ENCODE results near the gene MILR1.
A peak's percentile ranks its signal among the peaks of the same experiment; 100 is the strongest.
"Not testable (repeated sequence)": the region's sequence is repeated elsewhere in the genome, so short reads cannot be mapped to it uniquely, and the experiment has no call there.

Gene MILR1

GRCh38 chr17:64488301-64488700, 39.4 kb downstream of the MILR1 start:
- Histone ChIP-seq H4K20me1 (peaks cover 0 to 9% (median 0%) of the 10 kb centered on the region in 11 experiments; a peak in 2 of 22 replicates), H3K27ac (no peak overlapping the region), H3K9me3 (replicated peaks in 1 of 11) (peaks cover 0 to 3% (median 0%) of the 10 kb centered on the region in 11 experiments; a peak in 1 of 22 replicates), H3K4me3 (no peak overlapping the region), H3K9ac (no peak overlapping the region), H3K4me2 (no peak overlapping the region), H3K27me3 (no peaks in the 10 kb centered on the region), H3K36me3 (peaks cover 93 to 100% (median 97%) of the 10 kb centered on the region in 11 experiments), H3K4me1 (peaks cover 0 to 23% (median 9%) of the 10 kb centered on the region in 10 experiments; a peak in 12 of 20 replicates)
- no peak for TF ChIP-seq Cebpa-rat (IDR thresholded peaks at IDR 0.05)

DNA sequence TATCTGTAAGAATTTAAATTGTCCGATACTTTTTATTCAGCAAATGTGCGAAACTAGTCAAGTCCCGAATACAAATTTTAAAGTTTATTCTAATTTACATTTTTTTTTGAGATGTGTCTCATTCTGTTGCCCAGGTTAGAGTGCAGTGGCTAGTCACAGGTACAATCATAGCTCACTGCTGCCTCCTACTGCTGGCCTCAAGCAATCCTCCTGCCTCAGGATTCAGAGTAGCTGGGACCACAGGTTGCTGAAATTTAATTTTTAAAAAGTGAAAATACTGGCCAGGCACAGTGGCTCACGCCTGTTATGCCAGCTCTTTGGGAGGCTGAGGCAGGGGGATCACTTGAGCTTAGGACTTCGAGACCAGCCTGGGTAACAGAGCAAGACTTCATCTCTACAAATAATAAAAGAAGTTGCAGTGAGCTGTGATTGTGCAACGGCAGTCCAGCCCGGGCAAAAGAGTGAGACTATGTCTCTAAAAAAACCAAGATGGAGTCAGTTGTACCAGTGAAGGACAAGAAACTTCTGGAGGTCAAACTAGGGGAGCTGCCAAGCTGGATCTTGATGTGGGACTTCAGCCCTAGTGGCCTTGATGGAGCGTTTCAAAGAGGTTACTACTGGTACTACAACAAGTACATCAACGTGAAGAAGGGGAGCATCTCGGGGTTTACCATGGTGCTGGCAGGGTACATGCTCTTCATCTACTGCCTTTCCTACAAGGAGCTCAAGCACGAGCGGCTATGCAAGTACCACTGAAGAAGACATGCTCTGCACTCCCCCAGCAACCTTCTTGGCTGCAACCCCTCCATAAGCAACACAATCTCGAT, 42.3 kb downstream of the MILR1 start:
- Histone ChIP-seq H3K4me3 (no peak overlapping the region), H3K4me1 (peaks cover 24 to 51% (median 33%) of the 10 kb centered on the region in 10 experiments), H3K27ac (peak overlapping the region in 2 of 11 experiments; percentile 0 to 16; a peak in 2 of 22 replicates), H3K36me3 (peaks cover 66 to 85% (median 75%) of the 10 kb centered on the region in 11 experiments), H3K9ac (no peak overlapping the region), H3K4me2 (peak overlapping the region in 2 of 11 experiments; percentile 32 to 33; a peak in 1 of 22 replicates), H3K9me3 (replicated peaks in 1 of 11) (peaks cover 0 to 3% (median 0%) of the 10 kb centered on the region in 11 experiments; a peak in 1 of 22 replicates), H4K20me1 (peaks cover 0 to 14% (median 0%) of the 10 kb centered on the region in 11 experiments; a peak in 5 of 22 replicates), H3K27me3 (no peaks in the 10 kb centered on the region)
- peak in 2 of 11 experiments; percentile 35 to 64; a peak in 3 of 22 replicates for TF ChIP-seq Cebpa-rat (IDR thresholded peaks at IDR 0.05)

DNA sequence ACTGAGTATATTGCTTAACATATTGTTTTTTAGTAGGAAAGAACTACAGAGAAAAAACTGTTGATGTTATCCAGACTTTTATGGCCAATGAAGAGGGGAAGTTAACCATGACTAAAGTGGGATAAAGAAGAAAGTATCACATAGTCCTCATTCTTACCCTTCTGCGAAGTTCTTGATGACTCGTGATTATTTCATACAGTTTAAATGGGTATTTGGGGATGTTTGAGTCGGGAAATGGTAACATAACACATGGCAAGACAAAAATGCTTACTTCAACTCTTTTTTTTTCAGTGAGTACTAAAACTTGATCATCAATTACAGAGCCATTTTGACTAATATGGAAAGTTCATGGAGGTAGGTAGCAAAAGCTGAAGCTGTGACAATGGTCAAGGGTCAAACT, 43.1 kb downstream of the MILR1 start:
- Histone ChIP-seq H3K4me2 (peak overlapping the region in 4 of 11 experiments; percentile 11 to 54 (median 32); a peak in 6 of 22 replicates), H3K4me1 (peaks cover 24 to 51% (median 33%) of the 10 kb centered on the region in 10 experiments), H3K27ac (peak overlapping the region in 1 of 11 experiments; percentile 6; a peak in 1 of 22 replicates), H3K9me3 (replicated peaks in 1 of 11) (peaks cover 0 to 3% (median 0%) of the 10 kb centered on the region in 11 experiments; a peak in 1 of 22 replicates), H3K36me3 (peaks cover 61 to 78% (median 70%) of the 10 kb centered on the region in 11 experiments), H3K27me3 (no peaks in the 10 kb centered on the region), H3K4me3 (no peak overlapping the region), H4K20me1 (peaks cover 0 to 17% (median 0%) of the 10 kb centered on the region in 11 experiments; a peak in 5 of 22 replicates), H3K9ac (no peak overlapping the region)
- TF ChIP-seq Cebpa-rat (IDR thresholded peaks at IDR 0.05) = no peak

DNA sequence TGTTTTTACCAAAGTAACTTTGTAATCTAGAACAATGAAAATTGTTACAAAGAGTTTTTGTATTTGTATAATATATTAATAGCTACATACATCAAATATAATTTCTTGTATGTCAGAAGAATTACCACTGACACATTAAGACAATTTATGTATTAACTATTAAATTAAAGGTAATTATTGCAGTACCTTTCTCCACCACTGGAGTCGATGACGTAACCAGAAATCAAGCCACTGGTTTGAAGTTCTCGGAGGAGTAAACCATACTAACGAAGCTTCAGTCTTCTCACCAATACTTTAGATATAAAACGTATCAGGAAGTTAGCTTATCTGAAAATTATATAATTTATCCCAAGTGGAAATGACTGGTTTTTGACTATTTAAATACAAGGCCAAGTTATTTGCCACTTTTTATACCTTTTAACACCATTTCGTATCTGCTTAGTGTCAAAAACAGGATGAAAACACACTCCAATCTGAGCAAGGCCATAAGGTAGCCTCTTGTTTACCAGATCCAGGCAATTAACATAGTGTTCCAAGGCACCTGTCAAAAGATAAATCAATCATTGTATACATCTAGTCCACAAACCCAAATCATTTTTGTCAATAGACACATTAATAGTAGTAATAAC, 43.7 kb downstream of the MILR1 start:
- Histone ChIP-seq H3K27ac (0 out of 22 replicates have a peak overlapping the region, but pooled peaks of 1 of the 11 experiments have one; percentile 6), H3K27me3 (no peaks in the 10 kb centered on the region), H3K36me3 (peaks cover 55 to 72% (median 64%) of the 10 kb centered on the region in 11 experiments), H4K20me1 (peaks cover 3 to 22% (median 6%) of the 10 kb centered on the region in 11 experiments; a peak in 19 of 22 replicates), H3K4me1 (peaks cover 28 to 55% (median 37%) of the 10 kb centered on the region in 10 experiments), H3K9me3 (replicated peaks in 1 of 11) (peaks cover 0 to 3% (median 0%) of the 10 kb centered on the region in 11 experiments; a peak in 1 of 22 replicates), H3K4me3 (no peak overlapping the region), H3K4me2 (peak overlapping the region in 5 of 11 experiments; percentile 18 to 54 (median 32); a peak in 7 of 22 replicates), H3K9ac (no peak overlapping the region)
- TF ChIP-seq Cebpa-rat (IDR thresholded peaks at IDR 0.05) = peak in 2 of 11 experiments; percentile 16 to 46; a peak in 2 of 22 replicates

DNA sequence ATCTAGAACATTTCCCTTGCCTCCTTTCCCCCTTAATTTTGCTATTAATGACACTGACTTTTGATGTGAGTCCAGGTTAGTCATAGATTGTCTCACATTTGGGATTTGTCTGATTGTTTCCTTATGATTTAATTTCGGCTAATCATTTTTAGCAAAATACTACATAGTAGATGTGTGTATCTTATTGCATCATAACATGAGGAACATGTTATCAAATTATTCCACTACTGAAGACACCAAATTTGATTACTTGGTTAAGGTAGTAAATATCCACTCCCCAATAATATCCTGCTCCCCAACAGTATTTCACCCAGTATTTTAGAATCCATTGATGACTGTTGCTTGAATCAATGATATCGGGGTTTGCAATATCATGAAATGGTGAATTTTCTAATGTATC, 45.2 kb downstream of the MILR1 start:
- Histone ChIP-seq H3K9ac (peak overlapping the region in 3 of 11 experiments; percentile 17 to 87 (median 21); a peak in 4 of 22 replicates), H3K4me1 (peaks cover 43 to 70% (median 52%) of the 10 kb centered on the region in 10 experiments), H3K27me3 (no peaks in the 10 kb centered on the region), H3K4me3 (peak overlapping the region in 8 of 10 experiments; percentile 70 to 80 (median 77); a peak in 8 of 20 replicates), H3K9me3 (replicated peaks in 1 of 11) (peaks cover 0 to 3% (median 0%) of the 10 kb centered on the region in 11 experiments; a peak in 1 of 22 replicates), H3K36me3 (peaks cover 49 to 72% (median 64%) of the 10 kb centered on the region in 11 experiments), H3K27ac (no peak overlapping the region), H3K4me2 (peak overlapping the region; percentile 88 to 98 (median 94)), H4K20me1 (peaks cover 18 to 37% (median 21%) of the 10 kb centered on the region in 11 experiments)
- TF ChIP-seq Cebpa-rat (IDR thresholded peaks at IDR 0.05) = no peak

GRCh38 chr17:64495300-64495699, 46.4 kb downstream of the MILR1 start:
- not testable (repeated sequence) for H3K9me3 ChIP-seq (replicated peaks in 1 of 11); H3K27me3 ChIP-seq
- peak overlapping the region in 5 of 11 experiments; percentile 82 to 85 (median 84); a peak in 6 of 22 replicates for H3K27ac ChIP-seq
- H3K4me1 ChIP-seq = peaks cover 54 to 82% (median 63%) of the 10 kb centered on the region in 10 experiments
- H3K4me2 ChIP-seq = peak overlapping the region; percentile 88 to 98 (median 94)
- peaks cover 49 to 72% (median 64%) of the 10 kb centered on the region in 11 experiments for H3K36me3 ChIP-seq
- H4K20me1 ChIP-seq = peaks cover 30 to 49% (median 33%) of the 10 kb centered on the region in 11 experiments
- H3K9ac ChIP-seq = peak overlapping the region in 9 of 11 experiments; percentile 73 to 87 (median 84); a peak in 15 of 22 replicates
- peak overlapping the region; percentile 59 to 80 (median 76) for H3K4me3 ChIP-seq

GRCh38 chr17:64496348-64496785, 47.5 kb downstream of the MILR1 start:
- peaks cover 0 to 3% (median 0%) of the 10 kb centered on the region in 11 experiments; a peak in 1 of 22 replicates for H3K9me3 ChIP-seq (replicated peaks in 1 of 11)
- peak overlapping the region; percentile 88 to 98 (median 94) for H3K4me2 ChIP-seq
- no peak for TF ChIP-seq Cebpa-rat (IDR thresholded peaks at IDR 0.05)
- peak overlapping the region; percentile 60 to 85 (median 83); a peak in 21 of 22 replicates for H3K27ac ChIP-seq
- peaks cover 41 to 59% (median 43%) of the 10 kb centered on the region in 11 experiments for H4K20me1 ChIP-seq
- peaks cover 64 to 89% (median 74%) of the 10 kb centered on the region in 10 experiments for H3K4me1 ChIP-seq
- peak overlapping the region; percentile 59 to 80 (median 76) for H3K4me3 ChIP-seq
- H3K36me3 ChIP-seq = peaks cover 49 to 72% (median 64%) of the 10 kb centered on the region in 11 experiments
- no peaks in the 10 kb centered on the region for H3K27me3 ChIP-seq
- peak overlapping the region; percentile 73 to 87 (median 84) for H3K9ac ChIP-seq

Measured in BLaER1 treated with 17β-estradiol and CSF1 and Interleukin-3, amounts not matched to agents 10 nM and 100 nM (cell line).